Smooth muscle cell (in vitro differentiated cells): ENCODE results near the gene KCTD21. TPM values are rescaled to one million over a fixed set of nuclear protein-coding genes. Genes with fewer than 3 reads are reported as not detected.

Source experiments
- DNase-seq: peaks from one replicate; lab custom pipeline; 2025; ENCODE audit not compliant: unreplicated experiment; lab: John Stamatoyannopoulos, UW
- H2AFZ ChIP-seq: fragments of 200-600 bp; sonication (generic); 2 replicates; pipeline ENCODE4 v1.6.0; 2016; ENCODE audit warnings: antibody characterized with exemption, low read depth, mild to moderate bottlenecking
- H3F3A ChIP-seq: fragments of 200-600 bp; sonication (generic); 2 replicates; pipeline ENCODE4 v1.6.0; 2017; ENCODE audit warnings: antibody characterized with exemption, low read depth
- H3K27ac ChIP-seq: fragments of 200-600 bp; sonication (generic); 2 replicates; pipeline ENCODE4 v1.5.1; 2016; ENCODE audit warnings: low read depth, mild to moderate bottlenecking
- H3K27me3 ChIP-seq: fragments of 200-600 bp; sonication (generic); 2 replicates; pipeline ENCODE4 v1.6.1; 2016; ENCODE audit warnings: low read depth, mild to moderate bottlenecking
- H3K36me3 ChIP-seq: fragments of 200-600 bp; sonication (generic); 2 replicates; pipeline ENCODE4 v1.5.1; 2016; ENCODE audit warnings: low read depth
- H3K4me1 ChIP-seq: fragments of 200-600 bp; sonication (generic); 2 replicates; pipeline ENCODE4 v1.5.1; 2016; ENCODE audit warnings: low read depth
- H3K4me2 ChIP-seq: fragments of 200-600 bp; sonication (generic); 2 replicates; pipeline ENCODE4 v1.6.0; 2016; ENCODE audit warnings: mild to moderate bottlenecking
- H3K4me3 ChIP-seq: fragments of 200-600 bp; sonication (generic); 2 replicates; pipeline ENCODE4 v1.5.1; 2016; ENCODE audit warnings: mild to moderate bottlenecking
- H3K79me2 ChIP-seq: fragments of 200-600 bp; sonication (generic); 2 replicates; pipeline ENCODE4 v1.6.0; 2016; ENCODE audit warnings: low read depth, mild to moderate bottlenecking
- H3K9ac ChIP-seq: fragments of 200-600 bp; sonication (generic); 2 replicates; pipeline ENCODE4 v1.6.0; 2016; ENCODE audit warnings: low read depth
- H3K9me3 ChIP-seq: fragments of 200-600 bp; sonication (generic); replicated peaks from 2 replicates; pipeline ENCODE4 v1.5.1; 2016; ENCODE audit warnings: low read depth
- H4K20me1 ChIP-seq: fragments of 200-600 bp; sonication (generic); 2 replicates; pipeline ENCODE4 v1.6.0; 2016; ENCODE audit warnings: low read depth
- WGBS: methylation state at CpG from one replicate; pipeline ENCODE4 v1.1.7; 2016; ENCODE audit warnings: low lambda C conversion rate; 5-methylcytosine and 5-hydroxymethylcytosine counted together
- polyA plus RNA-seq: library from polyadenylated mRNA; unstranded; fragments of >200 nt; fragmentation: Nextera tagmentation; extraction: Ambion mirVana; gene quantifications from 2 replicates; pipeline ENCODE4 v1.2.1, GENCODE V29; 2016
- total RNA-seq: library from RNA; depleted of rRNA; stranded (reverse); fragments of >200 nt; gene quantifications from 2 replicates; pipeline ENCODE4 v1.2.3, GENCODE V29; 2014
- TF ChIP-seq, protein P1 (sequence below): fragments of 200-600 bp; sonication (generic); IDR thresholded peaks from 2 replicates; pipeline ENCODE4 v1.5.1; 2017; ENCODE audit warnings: borderline replicate concordance, mild to moderate bottlenecking, antibody characterized with exemption; ENCODE audit not compliant: insufficient read depth, poor library complexity, severe bottlenecking

KCTD21 gene
- total and polyA plus RNA-seq, 2 experiments from 2014 or later: 4.9 to 23.5 TPM

DNA sequence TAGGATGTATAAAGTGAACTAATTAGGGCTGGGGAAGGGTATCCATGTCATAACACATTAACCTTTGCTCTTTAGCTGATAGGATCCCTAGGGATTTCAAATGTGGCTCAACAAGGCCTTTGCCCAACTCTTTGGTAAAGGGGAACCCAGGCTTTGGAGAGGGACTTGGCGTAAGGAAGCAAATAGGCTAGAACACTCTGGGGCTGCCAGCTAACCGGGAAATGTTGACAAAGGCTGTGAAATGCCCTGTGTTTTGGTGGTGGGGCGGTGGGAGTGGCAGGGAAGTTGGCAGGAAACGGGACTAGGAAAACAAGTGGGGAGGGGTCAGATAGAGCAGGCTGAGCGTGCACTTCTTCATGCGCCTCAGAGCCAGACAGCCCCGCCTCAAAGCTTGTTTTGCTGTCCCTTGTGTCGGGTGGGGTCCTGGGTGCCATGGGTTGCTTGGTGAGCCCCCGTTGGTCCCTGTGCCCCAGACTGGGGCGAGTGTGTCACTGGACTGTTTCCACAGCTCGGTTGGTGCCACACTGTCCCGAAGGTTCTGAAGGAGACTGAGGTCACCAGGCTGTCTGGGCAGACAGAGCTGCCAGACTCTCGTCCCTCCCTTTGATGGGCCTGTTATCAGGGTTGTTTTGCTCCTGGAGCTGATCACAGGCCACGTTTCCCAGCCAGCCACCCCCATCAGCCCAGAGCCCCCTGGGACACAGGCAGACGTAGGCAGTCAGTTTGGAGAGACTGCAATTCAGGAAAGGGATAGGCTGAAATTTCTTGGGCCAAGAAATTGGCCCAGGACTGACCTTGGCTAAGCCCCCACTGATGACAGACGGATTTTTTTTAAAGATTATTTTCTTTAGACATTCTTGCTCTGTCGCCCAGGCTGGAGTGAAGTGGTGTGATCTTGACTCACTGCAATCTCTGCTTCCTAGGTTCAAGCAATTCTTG, 19.6 kb downstream of the KCTD21 start:
- Histone ChIP-seq H3K4me3 (no peak overlapping the region), H4K20me1 (no peaks in the 10 kb centered on the region), H3K9me3 (no peaks in the 10 kb centered on the region), H3K36me3 (no peaks in the 10 kb centered on the region), H3F3A (peaks cover 3% of the 10 kb centered on the region), H3K4me2 (peak overlapping the region; percentile 54), H3K9ac (no peak overlapping the region), H3K27ac (peak overlapping the region; percentile 69), H3K27me3 (no peaks in the 10 kb centered on the region), H2AFZ (peak overlapping the region; percentile 4), H3K79me2 (no peaks in the 10 kb centered on the region), H3K4me1 (peaks cover 4% of the 10 kb centered on the region)
- TF ChIP-seq, protein P1, sequence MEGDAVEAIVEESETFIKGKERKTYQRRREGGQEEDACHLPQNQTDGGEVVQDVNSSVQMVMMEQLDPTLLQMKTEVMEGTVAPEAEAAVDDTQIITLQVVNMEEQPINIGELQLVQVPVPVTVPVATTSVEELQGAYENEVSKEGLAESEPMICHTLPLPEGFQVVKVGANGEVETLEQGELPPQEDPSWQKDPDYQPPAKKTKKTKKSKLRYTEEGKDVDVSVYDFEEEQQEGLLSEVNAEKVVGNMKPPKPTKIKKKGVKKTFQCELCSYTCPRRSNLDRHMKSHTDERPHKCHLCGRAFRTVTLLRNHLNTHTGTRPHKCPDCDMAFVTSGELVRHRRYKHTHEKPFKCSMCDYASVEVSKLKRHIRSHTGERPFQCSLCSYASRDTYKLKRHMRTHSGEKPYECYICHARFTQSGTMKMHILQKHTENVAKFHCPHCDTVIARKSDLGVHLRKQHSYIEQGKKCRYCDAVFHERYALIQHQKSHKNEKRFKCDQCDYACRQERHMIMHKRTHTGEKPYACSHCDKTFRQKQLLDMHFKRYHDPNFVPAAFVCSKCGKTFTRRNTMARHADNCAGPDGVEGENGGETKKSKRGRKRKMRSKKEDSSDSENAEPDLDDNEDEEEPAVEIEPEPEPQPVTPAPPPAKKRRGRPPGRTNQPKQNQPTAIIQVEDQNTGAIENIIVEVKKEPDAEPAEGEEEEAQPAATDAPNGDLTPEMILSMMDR: no peak
- no peak for DNase-seq
- 37% methylated on average over 17 of the region's 17 CpGs for WGBS

DNA sequence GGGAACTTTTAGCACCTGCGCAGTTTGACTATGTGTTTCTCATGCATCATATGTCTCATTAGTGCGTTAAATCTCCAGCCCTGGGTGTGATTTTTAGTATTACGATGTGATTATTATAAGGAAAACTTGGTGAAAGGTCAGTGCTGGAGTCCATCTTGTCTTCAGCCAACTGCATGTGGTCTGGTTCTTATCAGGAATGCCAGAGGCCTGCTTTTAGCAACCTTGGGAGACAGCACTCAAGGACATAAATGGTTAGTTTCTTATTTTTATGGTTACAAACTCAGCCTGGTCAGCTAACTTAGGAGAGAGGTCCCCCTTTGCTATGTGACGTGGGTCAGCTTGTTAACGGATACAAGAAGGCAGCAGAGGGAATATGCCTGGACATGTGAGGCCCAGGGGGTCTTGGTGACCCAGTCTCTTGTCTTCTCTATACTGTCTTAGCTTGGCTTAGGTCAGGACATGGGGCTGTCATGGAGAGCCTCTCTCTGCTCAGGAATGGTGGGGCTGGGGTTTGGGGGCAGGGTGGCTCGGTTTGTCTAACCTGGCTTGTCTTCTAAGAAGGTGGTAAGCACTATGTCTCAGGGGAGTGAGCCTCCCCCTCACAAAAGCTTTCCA, 21.5 kb downstream of the KCTD21 start:
- WGBS: 56% methylated on average over 6 of the region's 6 CpGs
- no peak overlapping the region for H3K9ac ChIP-seq
- peaks cover 3% of the 10 kb centered on the region for H3F3A ChIP-seq
- no peak for DNase-seq
- H3K4me3 ChIP-seq: no peak overlapping the region
- peak overlapping the region; percentile 54 for H3K4me2 ChIP-seq
- peak overlapping the region; percentile 56 for H3K27ac ChIP-seq
- TF ChIP-seq, protein P1: no peak
- H2AFZ ChIP-seq: no peak overlapping the region
- no peaks in the 10 kb centered on the region for H3K27me3 ChIP-seq
- H4K20me1 ChIP-seq: no peaks in the 10 kb centered on the region
- H3K9me3 ChIP-seq: no peaks in the 10 kb centered on the region
- no peaks in the 10 kb centered on the region for H3K36me3 ChIP-seq
- H3K79me2 ChIP-seq: no peaks in the 10 kb centered on the region
- peaks cover 4% of the 10 kb centered on the region for H3K4me1 ChIP-seq

DNA sequence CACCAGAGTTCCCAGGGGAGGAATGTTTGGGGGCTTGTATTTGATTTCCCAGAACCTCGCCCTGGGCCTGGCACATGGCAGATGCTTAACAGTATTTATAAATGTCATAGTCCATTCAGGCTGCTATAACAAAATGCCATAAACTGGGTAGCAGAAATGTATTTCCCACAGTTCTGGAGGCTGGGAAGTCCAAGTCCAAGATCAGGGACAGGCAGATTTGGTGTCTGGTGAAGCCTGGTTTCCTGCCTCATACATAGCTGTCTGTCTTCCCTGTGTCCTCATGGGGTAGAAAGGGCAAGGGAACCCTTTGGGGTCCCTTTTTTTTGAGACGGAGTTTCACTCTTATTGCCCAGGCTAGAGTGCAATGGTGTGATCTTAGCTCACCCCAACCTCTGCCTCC, 24.0 kb downstream of the KCTD21 start:
- Histone ChIP-seq H3K9me3 (no peaks in the 10 kb centered on the region), H3K36me3 (no peaks in the 10 kb centered on the region), H3K79me2 (no peaks in the 10 kb centered on the region), H3K27me3 (no peaks in the 10 kb centered on the region), H3K27ac (no peak overlapping the region), H3K4me1 (peaks cover 4% of the 10 kb centered on the region), H2AFZ (no peak overlapping the region), H3K4me2 (no peak overlapping the region), H4K20me1 (no peaks in the 10 kb centered on the region), H3K4me3 (no peak overlapping the region), H3F3A (peaks cover 3% of the 10 kb centered on the region), H3K9ac (no peak overlapping the region)
- TF ChIP-seq, protein P1: no peak
- 98% methylated on average over 2 of the region's 2 CpGs for WGBS
- no peak for DNase-seq
